GM19238 (cell line): ENCODE measurements around the gene INTS1.
"Not testable (repeated sequence)": the region's sequence is repeated elsewhere in the genome, so short reads cannot be mapped to it uniquely, and the experiment has no call there.

Source experiments
- DNase-seq: peaks from one replicate; pipeline ENCODE4 v3.0.0; 2011; ENCODE audit warnings: low spot score; ENCODE audit not compliant: insufficient read length

INTS1 gene

GRCh38 chr7:1530946-1531262 is 26.7 kb upstream of the INTS1 start:
- peak; percentile 66 for DNase-seq

- no peak for DNase-seq
Observed at GRCh38 chr7:1529383-1530116, 25.4 kb upstream of the INTS1 start.

GRCh38 chr7:1526271-1526754 is 22.1 kb upstream of the INTS1 start:
- DNase-seq, result no peak

DNA sequence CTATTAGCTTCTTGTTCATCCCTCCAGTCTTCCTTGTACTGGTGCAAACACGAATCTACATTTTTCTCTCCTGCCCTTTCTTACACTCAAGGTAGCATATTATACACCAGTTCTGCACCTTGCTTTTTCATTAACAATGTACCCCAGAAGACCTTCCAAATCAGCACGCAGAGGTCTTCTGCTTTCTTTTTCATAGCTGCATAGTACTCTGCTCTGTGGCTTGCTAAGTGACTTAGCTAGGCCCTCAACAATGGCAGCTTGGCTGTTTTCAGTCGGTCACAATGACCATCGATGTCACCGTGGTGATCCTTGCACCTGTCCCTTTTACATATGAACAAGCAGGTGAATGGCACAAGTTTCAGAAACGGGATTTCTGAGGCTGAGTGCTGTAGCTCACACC is 21.2 kb upstream of the INTS1 start:
- no peak for DNase-seq

DNA sequence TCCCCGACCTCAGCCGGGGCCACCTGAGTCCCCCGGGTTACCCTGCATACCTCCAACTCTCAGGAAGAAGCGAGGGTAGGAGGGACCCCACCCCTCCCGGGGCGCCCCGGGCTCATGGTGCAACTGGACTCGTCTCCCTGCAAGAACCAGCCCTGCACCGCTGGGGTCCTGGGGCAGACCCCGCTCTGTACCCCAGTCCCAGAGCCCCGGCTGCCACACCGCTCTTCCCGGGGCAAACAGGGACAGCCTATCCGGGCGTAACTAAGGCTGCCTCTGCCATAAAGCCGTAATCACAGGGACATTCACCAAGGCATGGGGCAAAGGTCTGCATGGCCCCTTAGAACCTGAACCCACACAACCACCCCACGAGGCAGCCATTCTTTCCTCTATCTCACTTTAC is 19.7 kb upstream of the INTS1 start:
- DNase-seq, result no peak

DNA sequence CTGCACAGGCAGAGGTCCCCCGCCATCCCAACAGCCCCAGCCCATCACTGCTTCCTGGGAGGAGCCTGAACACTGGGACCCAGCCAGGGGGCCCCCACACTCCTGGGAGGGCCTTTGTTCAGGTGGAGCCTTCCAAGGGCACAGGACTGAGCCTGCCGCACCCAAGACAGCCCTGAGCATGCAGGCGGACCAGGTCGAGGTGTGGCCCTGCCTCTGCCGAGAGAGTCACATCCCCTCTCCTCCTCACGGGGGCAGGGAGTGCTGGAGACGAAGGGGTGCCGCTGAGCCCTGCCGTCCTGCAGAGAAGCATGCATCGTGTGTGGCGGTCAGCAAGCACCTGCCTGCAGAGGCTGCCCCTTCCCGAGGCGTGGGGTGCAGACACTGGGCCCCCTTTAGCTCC is 19.0 kb upstream of the INTS1 start:
- DNase-seq, result no peak

DNA sequence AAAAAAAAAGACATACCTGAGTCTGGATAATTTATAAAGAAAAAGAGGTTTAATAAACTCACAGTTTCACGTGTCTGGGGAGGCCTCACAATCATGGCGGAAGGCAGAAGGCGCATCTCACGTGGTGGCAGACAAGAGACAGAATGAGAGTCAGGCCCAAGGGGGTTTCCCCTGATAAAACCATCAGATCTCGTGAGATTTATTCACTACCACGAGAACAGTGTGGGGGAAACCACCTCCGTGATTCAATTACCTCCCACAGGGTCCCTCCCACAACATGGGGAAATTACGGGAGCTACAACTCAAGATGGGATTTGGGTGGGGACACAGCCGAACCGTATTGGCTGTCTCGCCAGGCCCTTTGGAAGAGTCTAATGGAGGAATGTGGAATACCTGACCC is 17.3 kb upstream of the INTS1 start:
- no peak for DNase-seq

GRCh38 chr7:1520539-1521234 is 16.5 kb upstream of the INTS1 start:
- DNase-seq, result no peak

GRCh38 chr7:1519322-1519922 is 15.2 kb upstream of the INTS1 start:
- DNase-seq, result not testable (repeated sequence)

DNA sequence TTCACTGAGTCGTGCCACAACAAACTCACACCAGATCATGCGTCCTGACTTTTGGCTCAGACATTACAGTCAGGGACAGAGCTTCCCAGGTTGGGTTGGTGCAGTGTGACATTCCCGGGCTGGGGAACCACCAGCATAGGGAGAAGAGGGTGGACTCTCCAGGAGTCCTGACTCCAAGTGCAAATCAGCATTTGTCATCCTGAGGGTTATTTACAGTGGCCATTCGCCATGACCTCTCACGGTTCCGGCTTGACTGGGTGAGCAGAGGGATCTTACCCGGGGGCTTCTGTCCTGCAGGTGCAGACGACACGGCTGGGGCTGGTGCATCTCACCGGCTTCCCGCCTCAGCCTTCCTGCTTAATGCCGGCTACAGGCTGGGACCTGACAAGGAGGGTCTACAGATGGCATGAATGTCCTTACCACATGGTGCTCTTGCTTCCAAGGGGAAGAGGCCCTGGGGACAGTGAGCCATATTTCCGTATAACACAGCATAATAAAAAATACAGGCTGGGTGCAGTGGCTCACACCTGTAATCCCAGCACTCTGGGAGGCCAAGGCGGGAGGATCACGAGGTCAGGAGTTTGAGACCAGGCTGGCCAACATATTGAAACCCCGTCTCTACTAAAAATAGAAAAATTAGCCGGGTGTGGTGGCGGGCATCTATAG is 12.5 kb upstream of the INTS1 start:
- DNase-seq, result no peak

- not testable (repeated sequence) for DNase-seq
Observed at GRCh38 chr7:1515509-1515967, 11.3 kb upstream of the INTS1 start.

DNA sequence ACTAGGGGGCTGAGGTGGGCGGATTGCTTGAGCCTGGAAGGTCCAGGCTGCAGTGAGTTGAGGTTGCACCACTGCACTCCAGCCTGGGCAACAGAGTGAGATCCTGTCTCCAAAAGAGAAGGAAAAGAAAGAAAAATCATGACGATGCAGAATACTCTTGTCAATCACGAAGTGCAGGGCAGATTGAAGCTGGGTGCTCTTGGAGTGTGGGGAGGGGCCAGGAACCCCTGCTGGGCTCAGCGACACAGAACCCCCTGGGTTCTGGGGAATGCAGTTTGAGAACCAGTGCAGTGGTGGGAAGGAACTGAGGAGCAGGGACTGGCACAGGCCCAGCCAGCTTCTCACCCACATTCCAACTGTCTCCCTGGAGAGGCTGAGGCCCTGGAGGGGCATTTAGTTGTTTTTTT is 10.8 kb upstream of the INTS1 start:
- DNase-seq, result no peak

DNA sequence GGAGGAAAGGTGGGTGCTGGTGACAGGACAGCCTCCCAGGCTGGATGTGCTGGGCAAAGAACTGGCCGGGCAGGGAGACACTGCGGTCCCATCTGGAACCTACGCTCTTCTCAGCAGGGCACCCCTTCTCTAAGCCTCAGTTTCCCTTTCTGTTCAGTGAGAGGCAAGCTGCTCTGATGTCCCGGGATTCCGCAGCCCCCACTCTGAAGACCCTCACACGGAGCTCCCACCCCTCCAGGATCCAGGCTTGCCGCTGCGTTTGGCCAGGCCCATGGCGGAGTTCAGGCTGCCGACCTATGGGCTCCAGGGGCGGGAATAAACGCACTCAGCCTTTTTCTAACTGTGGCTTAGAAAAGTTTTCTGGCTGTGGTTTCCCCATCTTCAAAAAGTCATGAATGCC is 10.2 kb upstream of the INTS1 start:
- DNase-seq, result no peak

DNA sequence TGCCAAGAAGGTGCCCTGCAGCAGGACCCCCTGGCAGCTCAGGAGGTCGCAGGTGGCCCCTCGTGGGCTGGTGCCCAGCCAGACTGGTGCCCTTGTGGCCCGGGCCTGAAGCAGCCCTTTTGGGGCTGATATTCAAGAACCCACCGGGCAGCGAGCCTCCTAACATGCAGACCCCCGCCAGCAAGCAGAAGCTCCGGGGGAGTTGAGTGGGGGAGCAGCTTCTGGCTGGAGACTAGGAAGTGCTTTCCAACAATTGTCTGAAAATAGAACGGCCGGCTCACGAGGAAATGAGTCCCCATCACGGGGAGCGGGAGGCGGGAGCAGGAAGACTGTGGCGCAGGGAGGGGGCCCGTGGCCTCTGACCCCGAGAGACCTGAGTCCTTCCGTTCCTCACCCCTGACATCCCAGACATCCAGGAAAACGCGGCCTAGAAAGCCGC is 9.5 kb upstream of the INTS1 start:
- DNase-seq, result no peak

DNA sequence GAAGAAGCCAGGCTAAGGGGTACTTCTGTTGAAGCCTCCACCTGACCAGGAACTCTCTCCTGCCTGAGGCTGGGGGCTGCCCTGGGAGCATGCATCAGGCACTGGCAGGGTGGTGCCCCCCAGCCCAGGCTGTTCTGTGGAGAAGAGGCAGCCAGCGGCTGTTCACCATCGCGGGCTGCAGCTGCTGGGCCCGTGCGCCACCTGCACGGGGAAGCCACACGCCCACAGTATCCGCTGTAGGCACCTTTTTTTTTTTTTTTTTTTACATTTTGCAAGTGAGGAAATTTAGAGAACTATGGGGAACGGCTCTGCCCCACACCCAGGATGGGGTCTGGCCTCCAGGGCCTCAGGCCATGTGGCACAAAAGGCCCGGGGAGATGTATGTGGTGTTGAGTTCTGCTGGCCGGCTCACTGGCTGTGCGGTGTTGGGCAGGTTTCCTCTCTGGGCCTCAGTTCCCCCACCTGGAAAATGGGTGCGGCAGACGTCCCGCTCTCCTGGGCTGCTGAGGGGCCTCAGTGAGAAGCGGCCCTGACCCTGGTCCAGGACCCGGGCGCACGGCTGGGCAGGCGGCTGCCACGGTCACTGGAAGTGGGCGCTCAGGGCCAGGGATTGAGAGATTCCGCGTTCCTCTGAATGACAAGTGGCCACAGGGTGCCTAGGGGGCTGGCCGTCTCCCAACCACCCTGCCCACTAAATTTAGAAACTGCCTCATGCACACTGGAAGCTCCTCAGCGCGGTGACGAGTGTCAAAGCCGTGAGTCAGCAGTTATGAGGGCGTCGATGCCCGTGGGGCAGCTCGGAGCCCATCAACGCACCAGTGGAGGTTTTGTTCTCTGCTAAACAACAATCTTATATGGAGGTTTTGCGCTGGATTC is 8.8 kb upstream of the INTS1 start:
- DNase-seq, result no peak

DNA sequence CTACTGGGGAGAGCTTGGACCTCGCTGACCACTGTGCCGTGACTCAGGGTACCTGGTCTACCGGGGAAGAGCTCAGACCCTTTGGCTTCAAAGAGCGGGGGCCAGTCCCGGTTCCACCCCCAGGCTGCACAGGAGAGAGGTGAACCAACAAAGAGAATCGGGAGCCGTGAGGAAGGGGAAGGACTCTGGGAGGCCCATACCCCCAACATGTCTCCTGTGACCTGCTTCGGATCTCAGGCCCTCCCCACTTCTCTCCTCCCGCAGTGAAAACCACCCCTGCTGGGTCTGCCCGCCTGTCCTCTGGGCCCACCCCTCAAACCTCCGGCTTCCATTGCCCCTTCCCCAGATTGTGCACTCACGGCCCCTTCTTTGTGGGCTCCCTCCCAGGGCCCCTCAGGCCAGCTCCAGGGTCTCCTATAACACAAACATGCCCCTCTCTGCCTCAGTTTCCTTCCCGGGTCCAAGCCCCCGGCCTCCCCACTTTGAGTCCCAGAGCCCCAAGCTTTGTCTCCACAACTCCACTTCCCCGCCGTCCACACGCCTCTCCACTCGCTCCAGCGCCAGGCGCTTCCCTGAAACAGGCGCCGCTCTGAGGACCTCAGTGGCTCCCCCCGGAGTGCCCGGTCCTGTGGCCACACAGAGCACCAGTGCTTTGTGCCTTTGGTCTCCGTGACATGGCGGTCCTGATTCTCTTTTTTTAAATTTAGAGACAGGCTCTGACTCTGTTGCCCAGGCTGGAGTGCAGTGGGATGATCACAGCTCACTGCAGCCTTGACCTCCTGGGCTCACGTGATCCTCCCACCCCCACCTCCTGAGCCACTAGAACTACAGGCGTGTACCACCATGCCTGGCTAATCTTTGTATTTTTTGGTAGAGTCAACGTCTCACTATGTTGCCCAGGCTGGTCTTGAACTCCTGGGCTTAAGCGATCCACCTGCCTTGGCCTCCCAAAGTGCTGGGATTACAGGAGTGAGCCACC is 7.5 kb upstream of the INTS1 start:
- no peak for DNase-seq

DNA sequence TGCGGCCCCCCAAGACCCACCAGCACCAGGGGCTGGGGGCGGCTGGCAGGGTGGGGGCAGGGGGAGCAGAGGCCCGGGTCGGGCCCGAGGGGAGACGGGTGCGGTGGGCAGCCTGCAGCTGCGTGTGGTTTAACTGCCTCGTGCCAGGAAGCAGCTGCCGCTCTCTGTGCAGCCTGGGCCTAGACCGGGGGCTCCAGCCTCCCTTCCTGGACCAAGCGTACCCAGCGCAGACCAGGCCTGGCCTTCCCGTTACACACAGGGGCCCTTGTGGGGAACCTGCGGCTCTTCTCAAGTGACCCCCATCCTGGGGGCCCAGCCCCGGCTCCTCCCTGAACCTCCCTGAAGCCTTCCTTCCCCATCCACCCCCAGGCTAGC is 6.6 kb upstream of the INTS1 start:
- no peak for DNase-seq

GRCh38 chr7:1509226-1509625 is 5.0 kb upstream of the INTS1 start:
- DNase-seq, result no peak

DNA sequence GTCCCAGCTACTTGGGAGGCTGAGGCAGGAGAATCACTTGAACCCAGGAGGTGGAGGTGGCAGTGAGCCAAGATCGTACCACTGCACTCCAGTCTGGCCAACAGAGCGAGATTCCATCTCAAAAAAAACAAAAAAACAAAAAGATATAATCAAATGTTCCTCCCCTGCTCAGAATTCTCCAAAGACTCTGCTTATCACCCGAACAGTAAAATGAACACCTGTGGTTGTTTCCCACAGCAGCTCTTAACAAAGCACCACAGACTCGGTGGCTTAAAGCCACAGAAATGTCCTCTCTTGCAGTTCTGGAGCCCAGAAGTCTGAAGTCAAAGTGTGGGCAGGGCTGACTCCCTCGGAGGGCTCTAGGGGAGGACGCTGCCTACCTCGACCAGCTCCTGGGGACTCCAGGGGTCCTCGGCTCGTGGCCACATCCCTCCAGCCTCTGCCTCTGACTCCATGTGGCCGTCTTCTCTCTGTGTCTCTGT is 4.1 kb upstream of the INTS1 start:
- no peak for DNase-seq
